Liver (tissue), 9 donors: Measurements from ENCODE around the gene AADACL3. TPM values are rescaled to one million over a fixed set of nuclear protein-coding genes. Genes with fewer than 3 reads are reported as not detected.

Experiments used
- DNase-seq: peaks from one replicate; pipeline ENCODE4 v3.0.0-alpha.2; 2017; ENCODE audit warnings: low spot score
- H3K27ac ChIP-seq, 2 donors: one replicate each; pipeline ENCODE4 v1.7.0; 2013; ENCODE audit warnings: inconsistent platforms in 2 of 2, low read length in 2 of 2, control low read depth in 1 of 2, low read depth in 1 of 2, mild to moderate bottlenecking in 1 of 2
- H3K27me3 ChIP-seq, 4 donors: one replicate each; pipeline versions ENCODE4 v1.6.1 to v1.7.0; 2013; ENCODE audit warnings: low read length in 3 of 4, inconsistent platforms in 1 of 4, mild to moderate bottlenecking in 1 of 4, moderate library complexity in 1 of 4; ENCODE audit not compliant: control insufficient read depth in 4 of 4, insufficient read depth in 4 of 4
- H3K36me3 ChIP-seq, 4 donors: one replicate each; pipeline versions ENCODE4 v1.6.1 to v1.7.0; 2013; ENCODE audit warnings: low read length in 3 of 4, mild to moderate bottlenecking in 3 of 4, low read depth in 1 of 4, moderate library complexity in 1 of 4; ENCODE audit not compliant: control insufficient read depth in 4 of 4, insufficient read depth in 3 of 4
- H3K4me1 ChIP-seq, 4 donors: one replicate each; pipeline versions ENCODE4 v1.6.1 to v1.7.0; 2013; ENCODE audit warnings: low read length in 3 of 4, mild to moderate bottlenecking in 3 of 4, moderate library complexity in 1 of 4; ENCODE audit not compliant: control insufficient read depth in 4 of 4, insufficient read depth in 4 of 4
- H3K4me3 ChIP-seq, 3 donors: one replicate each; pipeline versions ENCODE4 v1.6.1 to v1.7.0; 2013; ENCODE audit warnings: low read length in 3 of 3, control low read depth in 1 of 3, low read depth in 1 of 3, mild to moderate bottlenecking in 1 of 3
- H3K9ac ChIP-seq, 2 donors: one replicate each; pipeline ENCODE4 v1.7.0; 2013; ENCODE audit warnings: low read length in 2 of 2, mild to moderate bottlenecking in 2 of 2, moderate library complexity in 2 of 2, control low read depth in 1 of 2, low read depth in 1 of 2
- H3K9me3 ChIP-seq, 4 donors: one replicate each; pipeline versions ENCODE4 v1.6.1 to v1.7.0; 2013; ENCODE audit warnings: low read length in 3 of 4; ENCODE audit not compliant: control insufficient read depth in 4 of 4
- EGR1 ChIP-seq, 2 donors: IDR thresholded peaks; 2 replicates each; pipeline ENCODE4 v1.6.1; 2016 to 2018; ENCODE audit warnings: antibody characterized with exemption in 2 of 2, low read depth in 2 of 2
- HNF4A ChIP-seq, 2 donors: conservative IDR thresholded peaks; 2 replicates each; pipeline ENCODE4 v1.6.1; 2016; ENCODE audit warnings: antibody characterized with exemption in 2 of 2, mild to moderate bottlenecking in 2 of 2
- HNF4G ChIP-seq: IDR thresholded peaks from 2 replicates; pipeline ENCODE4 v1.6.1; 2016; ENCODE audit warnings: antibody characterized with exemption
- JUND ChIP-seq, 2 donors: IDR thresholded peaks; 2 replicates each; pipeline ENCODE4 v1.6.1; 2016; ENCODE audit warnings: antibody characterized with exemption in 2 of 2
- NR2F2 ChIP-seq: IDR thresholded peaks from 2 replicates; pipeline ENCODE4 v1.6.1; 2016; ENCODE audit warnings: antibody characterized with exemption
- RAD21 ChIP-seq, 2 donors: IDR thresholded peaks; 2 replicates each; pipeline ENCODE4 v1.6.1; 2016; ENCODE audit warnings: antibody characterized with exemption in 2 of 2, mild to moderate bottlenecking in 2 of 2
- REST ChIP-seq: IDR thresholded peaks from 2 replicates; pipeline ENCODE4 v1.6.1; 2016; ENCODE audit warnings: antibody characterized with exemption, mild to moderate bottlenecking
- RXRA ChIP-seq, 2 donors: IDR thresholded peaks; 2 replicates each; pipeline ENCODE4 v1.6.1; 2017 to 2018; ENCODE audit warnings: antibody characterized with exemption in 2 of 2, mild to moderate bottlenecking in 1 of 2
- SP1 ChIP-seq: IDR thresholded peaks from 2 replicates; pipeline ENCODE4 v1.6.1; 2018; ENCODE audit warnings: antibody characterized with exemption, mild to moderate bottlenecking
- TAF1 ChIP-seq: conservative IDR thresholded peaks from 2 replicates; pipeline ENCODE4 v1.6.1; 2016; ENCODE audit warnings: antibody characterized with exemption, mild to moderate bottlenecking
- YY1 ChIP-seq: IDR thresholded peaks from 2 replicates; pipeline ENCODE4 v1.6.1; 2016; ENCODE audit warnings: antibody characterized with exemption, mild to moderate bottlenecking
- WGBS: extraction: QIAGEN DNeasy Blood & Tissue Kit; methylation state at CpG from one replicate; pipeline ENCODE4 v1.1.7; 2013; 5-methylcytosine and 5-hydroxymethylcytosine counted together
- polyA plus RNA-seq, 2 donors: library from polyadenylated mRNA; stranded (reverse) in 1 of 2; unstranded in 1 of 2; fragments of 200-250 nt in 1 of 2; fragments of >200 nt in 1 of 2; fragmentation: Nextera tagmentation in 1 of 2; extraction: Ambion mirVana in 1 of 2; gene quantifications; one replicate each; pipeline versions ENCODE4 v1.2.1 to v1.2.3, GENCODE V29; 2013 to 2015
- total RNA-seq, 2 donors: library from RNA; depleted of rRNA; stranded (reverse); fragments of >200 nt; gene quantifications; one replicate each; pipeline ENCODE4 v1.2.3, GENCODE V29; 2014
- TF ChIP-seq, protein P1 (sequence below): IDR thresholded peaks from 2 replicates; pipeline ENCODE4 v1.6.1; 2016; ENCODE audit warnings: antibody characterized with exemption
- TF ChIP-seq, protein P2 (sequence below): IDR thresholded peaks from 2 replicates; pipeline ENCODE4 v1.6.1; 2016; ENCODE audit warnings: antibody characterized with exemption
- TF ChIP-seq, protein P3 (sequence below): IDR thresholded peaks from 2 replicates; pipeline ENCODE4 v1.6.1; 2016; ENCODE audit warnings: antibody characterized with exemption
- TF ChIP-seq, protein P4 (sequence below): fragments of 150-350 bp; IDR thresholded peaks from 2 replicates; pipeline ENCODE4 v1.5.1; 2017; ENCODE audit warnings: improper control_type of control experiment, low read depth, low read length; ENCODE audit not compliant: missing input control
- donor health status: healthy.
- donor health status: healthy.
- donor health status: healthy.
- donor health status: healthy.
- donor health status: healthy.

AADACL3 gene
- total and polyA plus RNA-seq, 4 donors, result not detected

DNA sequence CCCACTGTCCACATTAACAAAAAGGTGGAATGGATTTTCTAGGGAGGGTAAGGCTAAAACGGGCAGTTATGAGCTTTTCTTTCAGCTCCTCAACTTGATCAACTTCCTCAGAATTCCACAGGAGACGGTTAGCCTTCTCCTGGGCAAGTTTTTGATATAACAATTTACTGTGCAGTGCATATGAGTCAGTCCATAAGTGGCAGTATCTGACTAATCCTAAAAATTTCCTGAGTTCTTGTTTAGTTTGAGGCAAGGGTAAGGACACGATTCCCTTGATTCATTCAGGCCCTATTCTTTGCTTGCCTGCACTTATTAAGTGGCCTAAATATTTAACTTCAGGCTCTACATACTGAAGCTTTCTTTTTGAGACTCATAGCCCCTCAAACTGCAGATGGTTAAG is 6.2 kb upstream of the AADACL3 start:
- H3K27me3 ChIP-seq, result no peaks in the 10 kb centered on the region
- WGBS, result 78% methylated on average over 3 of the region's 3 CpGs
- DNase-seq, result no peak
- H3K9ac ChIP-seq, result no peak overlapping the region
- H3K9me3 ChIP-seq, result peaks cover 0 to under 1% (median 0%) of the 10 kb centered on the region in 4 donors
- no peak for TF ChIP-seq REST
- TF ChIP-seq JUND (IDR thresholded peaks at IDR 0.05), result no peak
- TF ChIP-seq NR2F2, result no peak
- TF ChIP-seq SP1, result no peak
- TF ChIP-seq RXRA (IDR thresholded peaks at IDR 0.05), result no peak
- no peak for TF ChIP-seq HNF4G
- TF ChIP-seq, protein P1, sequence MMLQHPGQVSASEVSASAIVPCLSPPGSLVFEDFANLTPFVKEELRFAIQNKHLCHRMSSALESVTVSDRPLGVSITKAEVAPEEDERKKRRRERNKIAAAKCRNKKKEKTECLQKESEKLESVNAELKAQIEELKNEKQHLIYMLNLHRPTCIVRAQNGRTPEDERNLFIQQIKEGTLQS, result no peak
- no peak for TF ChIP-seq TAF1
- TF ChIP-seq, protein P2, sequence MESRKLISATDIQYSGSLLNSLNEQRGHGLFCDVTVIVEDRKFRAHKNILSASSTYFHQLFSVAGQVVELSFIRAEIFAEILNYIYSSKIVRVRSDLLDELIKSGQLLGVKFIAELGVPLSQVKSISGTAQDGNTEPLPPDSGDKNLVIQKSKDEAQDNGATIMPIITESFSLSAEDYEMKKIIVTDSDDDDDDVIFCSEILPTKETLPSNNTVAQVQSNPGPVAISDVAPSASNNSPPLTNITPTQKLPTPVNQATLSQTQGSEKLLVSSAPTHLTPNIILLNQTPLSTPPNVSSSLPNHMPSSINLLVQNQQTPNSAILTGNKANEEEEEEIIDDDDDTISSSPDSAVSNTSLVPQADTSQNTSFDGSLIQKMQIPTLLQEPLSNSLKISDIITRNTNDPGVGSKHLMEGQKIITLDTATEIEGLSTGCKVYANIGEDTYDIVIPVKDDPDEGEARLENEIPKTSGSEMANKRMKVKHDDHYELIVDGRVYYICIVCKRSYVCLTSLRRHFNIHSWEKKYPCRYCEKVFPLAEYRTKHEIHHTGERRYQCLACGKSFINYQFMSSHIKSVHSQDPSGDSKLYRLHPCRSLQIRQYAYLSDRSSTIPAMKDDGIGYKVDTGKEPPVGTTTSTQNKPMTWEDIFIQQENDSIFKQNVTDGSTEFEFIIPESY, result no peak
- TF ChIP-seq EGR1 (IDR thresholded peaks at IDR 0.05; ENCODE audit: low read depth in 2 of 2), result no peak
- TF ChIP-seq, protein P3, sequence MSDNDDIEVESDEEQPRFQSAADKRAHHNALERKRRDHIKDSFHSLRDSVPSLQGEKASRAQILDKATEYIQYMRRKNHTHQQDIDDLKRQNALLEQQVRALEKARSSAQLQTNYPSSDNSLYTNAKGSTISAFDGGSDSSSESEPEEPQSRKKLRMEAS, result no peak
- TF ChIP-seq, protein P4, sequence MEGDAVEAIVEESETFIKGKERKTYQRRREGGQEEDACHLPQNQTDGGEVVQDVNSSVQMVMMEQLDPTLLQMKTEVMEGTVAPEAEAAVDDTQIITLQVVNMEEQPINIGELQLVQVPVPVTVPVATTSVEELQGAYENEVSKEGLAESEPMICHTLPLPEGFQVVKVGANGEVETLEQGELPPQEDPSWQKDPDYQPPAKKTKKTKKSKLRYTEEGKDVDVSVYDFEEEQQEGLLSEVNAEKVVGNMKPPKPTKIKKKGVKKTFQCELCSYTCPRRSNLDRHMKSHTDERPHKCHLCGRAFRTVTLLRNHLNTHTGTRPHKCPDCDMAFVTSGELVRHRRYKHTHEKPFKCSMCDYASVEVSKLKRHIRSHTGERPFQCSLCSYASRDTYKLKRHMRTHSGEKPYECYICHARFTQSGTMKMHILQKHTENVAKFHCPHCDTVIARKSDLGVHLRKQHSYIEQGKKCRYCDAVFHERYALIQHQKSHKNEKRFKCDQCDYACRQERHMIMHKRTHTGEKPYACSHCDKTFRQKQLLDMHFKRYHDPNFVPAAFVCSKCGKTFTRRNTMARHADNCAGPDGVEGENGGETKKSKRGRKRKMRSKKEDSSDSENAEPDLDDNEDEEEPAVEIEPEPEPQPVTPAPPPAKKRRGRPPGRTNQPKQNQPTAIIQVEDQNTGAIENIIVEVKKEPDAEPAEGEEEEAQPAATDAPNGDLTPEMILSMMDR, result no peak
- H3K4me3 ChIP-seq, result no peak overlapping the region
- H3K4me1 ChIP-seq, result no peaks in the 10 kb centered on the region
- no peaks in the 10 kb centered on the region for H3K36me3 ChIP-seq
- no peak overlapping the region for H3K27ac ChIP-seq

- no peaks in the 10 kb centered on the region for H3K27me3 ChIP-seq
- WGBS, result 67% methylated on average over 3 of the region's 3 CpGs
- H3K4me3 ChIP-seq, result no peak overlapping the region
- TF ChIP-seq TAF1, result no peak
- TF ChIP-seq, protein P2, result no peak
- no peak for TF ChIP-seq HNF4G
- TF ChIP-seq SP1, result no peak
- TF ChIP-seq NR2F2, result no peak
- TF ChIP-seq REST, result no peak
- TF ChIP-seq, protein P4, result no peak
- TF ChIP-seq JUND (IDR thresholded peaks at IDR 0.05), result no peak
- TF ChIP-seq YY1, result no peak
- no peak for TF ChIP-seq HNF4A (conservative IDR thresholded peaks at IDR 0.05)
- no peak for TF ChIP-seq RAD21 (IDR thresholded peaks at IDR 0.05)
- no peak for TF ChIP-seq RXRA (IDR thresholded peaks at IDR 0.05)
- TF ChIP-seq EGR1 (IDR thresholded peaks at IDR 0.05; ENCODE audit: low read depth in 2 of 2), result no peak
These were observed 4.4 kb upstream of the AADACL3 start for GRCh38 chr1:12711536-12711935.

More at GRCh38 chr1:12711536-12711935, 4.4 kb upstream of the AADACL3 start:
- no peak overlapping the region for H3K27ac ChIP-seq
- H3K9ac ChIP-seq, result no peak overlapping the region
- H3K4me1 ChIP-seq, result no peaks in the 10 kb centered on the region
- H3K9me3 ChIP-seq, result no peaks in the 10 kb centered on the region
- no peaks in the 10 kb centered on the region for H3K36me3 ChIP-seq
- DNase-seq, result no peak
